ENCODE measurements around the gene LEMD3.

The LEMD3 gene

DNA sequence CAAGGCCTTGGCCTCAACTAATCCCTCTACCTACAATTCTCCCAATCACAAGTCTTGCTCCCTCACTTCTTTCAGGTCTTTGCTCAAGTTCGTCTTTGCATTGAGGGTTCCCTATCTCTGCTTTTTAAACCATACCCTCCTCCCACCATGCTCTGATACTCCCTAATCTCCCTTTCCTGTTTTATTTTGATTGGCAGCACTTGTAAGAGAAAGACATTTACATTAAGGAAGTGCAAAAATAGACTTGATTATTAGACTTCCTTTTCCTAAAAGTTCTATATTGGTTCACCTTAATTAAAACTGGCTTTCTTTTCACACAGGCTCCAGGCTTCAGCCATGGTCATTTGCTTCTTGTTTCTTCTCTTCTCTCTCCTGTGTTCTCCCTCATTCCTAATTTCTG is 30.0 kb upstream of the LEMD3 start:
- no peak overlapping the region for H3K27ac ChIP-seq (ENCODE audit: insufficient read depth, low read depth, low read length, poor library complexity, severe bottlenecking)
- peaks cover 7% of the 10 kb centered on the region for H3K27me3 ChIP-seq (ENCODE audit: control insufficient read depth, insufficient read depth, low read length, poor library complexity, severe bottlenecking)
- WGBS, 2 experiments = 89 to 96% methylated on average over 1 of the region's 1 CpG
- H3K36me3 ChIP-seq (ENCODE audit: control insufficient read depth, insufficient read depth, low read length) = no peaks in the 10 kb centered on the region
- no peaks in the 10 kb centered on the region for H3K9me3 ChIP-seq (ENCODE audit: control insufficient read depth, low read length)
- H3K4me3 ChIP-seq (ENCODE audit: insufficient read depth, low read depth, low read length) = no peak overlapping the region
- no peaks in the 10 kb centered on the region for H3K4me1 ChIP-seq (ENCODE audit: control insufficient read depth, insufficient read depth, low read length)

DNA sequence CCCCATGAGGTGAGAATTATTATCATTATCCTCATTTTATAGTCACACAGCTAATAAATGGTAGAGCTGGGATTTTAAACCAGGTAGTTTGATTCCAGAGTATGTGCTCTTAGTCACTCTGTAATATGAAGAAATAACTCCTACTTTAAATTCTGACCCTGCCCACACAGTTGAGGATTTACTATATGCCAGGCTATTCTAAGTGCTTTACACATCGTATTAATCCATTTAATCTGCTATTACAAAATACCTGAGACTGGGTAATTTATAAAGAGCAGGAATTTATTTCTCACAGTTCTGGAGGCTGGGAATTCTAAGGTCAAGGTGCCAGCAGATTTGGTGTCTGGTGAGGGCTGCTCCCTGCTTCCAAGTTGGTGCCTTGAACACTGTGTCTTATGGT is 28.6 kb upstream of the LEMD3 start:
- Histone ChIP-seq H3K27me3 (ENCODE audit: control insufficient read depth, insufficient read depth, low read length, poor library complexity, severe bottlenecking) (peaks cover 7% of the 10 kb centered on the region), H3K27ac (ENCODE audit: insufficient read depth, low read depth, low read length, poor library complexity, severe bottlenecking) (no peak overlapping the region), H3K4me3 (ENCODE audit: insufficient read depth, low read depth, low read length) (no peak overlapping the region), H3K36me3 (ENCODE audit: control insufficient read depth, insufficient read depth, low read length) (no peaks in the 10 kb centered on the region), H3K4me1 (ENCODE audit: control insufficient read depth, insufficient read depth, low read length) (no peaks in the 10 kb centered on the region), H3K9me3 (ENCODE audit: control insufficient read depth, low read length) (no peaks in the 10 kb centered on the region)
- WGBS, 2 experiments = no CpG with 5 or more reads among the region's 1 CpG

DNA sequence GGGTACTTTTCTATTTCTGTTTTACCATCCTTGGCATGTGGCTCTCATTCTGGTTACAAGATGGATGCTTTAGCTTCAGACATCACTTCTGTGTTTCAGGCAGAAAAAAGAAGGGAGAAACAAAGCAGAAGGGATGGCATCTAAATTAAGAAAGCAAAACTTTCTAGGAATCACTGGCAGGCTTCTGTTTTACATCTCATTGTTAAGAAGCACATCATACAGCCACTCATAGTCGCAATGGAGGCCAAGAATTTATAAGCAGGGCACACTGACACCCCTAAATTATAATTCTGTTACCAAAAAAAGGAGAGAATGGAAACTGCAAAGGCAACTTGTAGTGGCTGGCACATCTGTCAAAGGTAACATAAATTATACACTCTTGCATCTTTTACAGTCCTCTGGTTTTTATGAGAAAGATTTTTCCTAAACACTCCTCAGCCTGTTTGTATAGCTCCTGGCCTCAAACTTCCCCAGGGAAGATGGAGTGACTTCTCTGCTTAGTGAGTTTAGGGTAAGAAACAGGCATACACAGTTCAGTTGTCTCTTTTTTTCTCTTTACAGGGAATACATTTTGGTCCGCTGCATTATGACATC is 22.0 kb upstream of the LEMD3 start:
- WGBS, 2 experiments = 93 to 98% methylated on average over 2 of the region's 2 CpGs
- Histone ChIP-seq H3K36me3 (ENCODE audit: control insufficient read depth, insufficient read depth, low read length) (no peaks in the 10 kb centered on the region), H3K27me3 (ENCODE audit: control insufficient read depth, insufficient read depth, low read length, poor library complexity, severe bottlenecking) (no peaks in the 10 kb centered on the region)

DNA sequence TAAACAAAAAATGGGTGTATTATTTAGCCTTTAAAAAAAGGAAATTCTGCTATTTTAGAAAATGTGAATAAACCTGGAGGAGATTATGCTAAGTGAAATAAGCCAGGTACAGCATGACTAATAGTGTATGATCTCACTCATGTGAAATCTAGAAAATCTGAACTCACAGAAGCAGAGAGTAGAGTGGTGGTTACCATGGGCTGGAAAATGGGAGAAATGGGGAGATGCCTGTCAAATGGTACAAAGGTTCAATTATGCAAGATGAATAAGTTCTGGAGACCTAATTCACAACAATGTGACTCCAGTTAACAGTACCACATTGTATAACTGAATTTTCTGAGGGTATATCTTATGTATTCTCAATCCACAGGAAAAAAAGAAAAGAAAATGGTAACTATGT is 17.4 kb upstream of the LEMD3 start:
- Histone ChIP-seq H3K27me3 (ENCODE audit: control insufficient read depth, insufficient read depth, low read length, poor library complexity, severe bottlenecking) (no peaks in the 10 kb centered on the region), H3K27ac (ENCODE audit: insufficient read depth, low read depth, low read length, poor library complexity, severe bottlenecking) (no peak overlapping the region), H3K36me3 (ENCODE audit: control insufficient read depth, insufficient read depth, low read length) (no peaks in the 10 kb centered on the region), H3K9me3 (ENCODE audit: control insufficient read depth, low read length) (no peaks in the 10 kb centered on the region), H3K4me1 (ENCODE audit: control insufficient read depth, insufficient read depth, low read length) (no peaks in the 10 kb centered on the region), H3K4me3 (ENCODE audit: insufficient read depth, low read depth, low read length) (no peak overlapping the region)

More for the DNA sequence above, 22.0 kb upstream of the LEMD3 start:
- no peak overlapping the region for H3K27ac ChIP-seq (ENCODE audit: insufficient read depth, low read depth, low read length, poor library complexity, severe bottlenecking)
- no peaks in the 10 kb centered on the region for H3K9me3 ChIP-seq (ENCODE audit: control insufficient read depth, low read length)
- no peaks in the 10 kb centered on the region for H3K4me1 ChIP-seq (ENCODE audit: control insufficient read depth, insufficient read depth, low read length)
- H3K4me3 ChIP-seq (ENCODE audit: insufficient read depth, low read depth, low read length) = no peak overlapping the region

DNA sequence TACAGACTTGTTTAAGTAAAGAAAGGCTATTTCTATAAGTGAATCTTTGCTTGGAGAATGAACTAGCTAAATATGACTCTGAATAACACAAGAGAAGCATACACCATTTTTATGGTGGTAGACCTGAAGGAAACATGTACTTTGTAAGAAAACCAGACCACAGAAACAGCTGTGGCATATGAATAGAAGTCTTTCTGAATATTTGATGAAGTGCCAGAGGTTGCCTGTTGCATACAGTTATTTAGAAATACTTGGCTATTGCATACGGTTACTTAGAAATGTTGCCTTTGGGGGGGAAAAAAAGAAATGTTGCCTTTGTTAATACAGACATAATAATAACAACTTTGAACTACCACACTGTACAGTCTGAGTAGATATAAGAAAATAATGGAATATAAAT is 16.8 kb upstream of the LEMD3 start:
- WGBS, 2 experiments = 86 to 100% methylated on average over 1 of the region's 1 CpG
- Histone ChIP-seq H3K4me1 (ENCODE audit: control insufficient read depth, insufficient read depth, low read length) (no peaks in the 10 kb centered on the region), H3K27me3 (ENCODE audit: control insufficient read depth, insufficient read depth, low read length, poor library complexity, severe bottlenecking) (no peaks in the 10 kb centered on the region), H3K9me3 (ENCODE audit: control insufficient read depth, low read length) (no peaks in the 10 kb centered on the region), H3K4me3 (ENCODE audit: insufficient read depth, low read depth, low read length) (no peak overlapping the region), H3K36me3 (ENCODE audit: control insufficient read depth, insufficient read depth, low read length) (no peaks in the 10 kb centered on the region), H3K27ac (ENCODE audit: insufficient read depth, low read depth, low read length, poor library complexity, severe bottlenecking) (no peak overlapping the region)

DNA sequence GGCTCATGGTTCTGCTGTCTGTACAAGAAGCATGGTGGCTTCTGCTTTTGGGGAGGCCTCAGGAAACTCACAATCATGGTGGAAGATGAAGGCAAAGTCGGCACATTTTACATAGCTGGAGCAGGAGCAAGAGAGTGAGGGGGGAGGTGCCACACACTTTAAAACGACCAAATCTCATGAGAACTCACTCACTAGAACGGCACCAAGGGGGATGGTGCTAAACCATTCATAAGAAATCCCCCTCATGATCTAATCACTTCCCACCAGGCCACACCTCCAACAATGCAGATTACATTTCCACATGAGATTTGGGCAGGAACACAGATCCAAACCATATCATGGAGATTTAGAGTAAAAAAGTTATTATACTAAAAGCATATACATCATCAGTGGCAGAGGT is 13.6 kb upstream of the LEMD3 start:
- Histone ChIP-seq H3K36me3 (ENCODE audit: control insufficient read depth, insufficient read depth, low read length) (no peaks in the 10 kb centered on the region), H3K4me1 (ENCODE audit: control insufficient read depth, insufficient read depth, low read length) (no peaks in the 10 kb centered on the region), H3K4me3 (ENCODE audit: insufficient read depth, low read depth, low read length) (no peak overlapping the region), H3K27me3 (ENCODE audit: control insufficient read depth, insufficient read depth, low read length, poor library complexity, severe bottlenecking) (peaks cover 2% of the 10 kb centered on the region), H3K27ac (ENCODE audit: insufficient read depth, low read depth, low read length, poor library complexity, severe bottlenecking) (no peak overlapping the region), H3K9me3 (ENCODE audit: control insufficient read depth, low read length) (no peaks in the 10 kb centered on the region)
- 75 to 78% methylated on average over 3 of the region's 3 CpGs for WGBS, 2 experiments

DNA sequence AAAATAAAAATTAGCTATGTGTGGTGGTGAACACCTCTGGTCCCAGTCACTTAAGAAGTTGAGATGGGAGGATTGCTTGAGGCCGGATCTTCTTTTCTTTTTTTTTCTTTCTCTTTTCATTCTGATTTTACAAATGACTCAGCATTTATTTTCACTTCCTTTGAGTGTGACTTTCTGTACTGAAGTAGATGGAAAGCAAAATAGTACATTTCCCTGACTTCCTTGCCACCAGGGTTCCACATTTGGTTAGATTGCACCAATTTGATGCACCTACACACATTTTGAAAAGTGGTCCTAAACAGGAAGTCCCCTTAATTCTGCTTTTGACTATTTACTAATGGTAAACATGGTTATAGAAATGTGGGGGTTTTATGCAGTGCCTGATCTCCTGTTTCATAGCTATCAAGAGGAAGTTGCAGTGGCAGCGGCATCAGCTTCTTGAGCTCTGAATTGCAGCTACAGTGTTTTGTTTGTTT is 13.0 kb upstream of the LEMD3 start:
- WGBS, 2 experiments = 93 to 96% methylated on average over 1 of the region's 2 CpGs
- no peak overlapping the region for H3K27ac ChIP-seq (ENCODE audit: insufficient read depth, low read depth, low read length, poor library complexity, severe bottlenecking)
- H3K36me3 ChIP-seq (ENCODE audit: control insufficient read depth, insufficient read depth, low read length) = no peaks in the 10 kb centered on the region
- peaks cover 3% of the 10 kb centered on the region for H3K27me3 ChIP-seq (ENCODE audit: control insufficient read depth, insufficient read depth, low read length, poor library complexity, severe bottlenecking)
- H3K9me3 ChIP-seq (ENCODE audit: control insufficient read depth, low read length) = no peaks in the 10 kb centered on the region
- no peak overlapping the region for H3K4me3 ChIP-seq (ENCODE audit: insufficient read depth, low read depth, low read length)
- H3K4me1 ChIP-seq (ENCODE audit: control insufficient read depth, insufficient read depth, low read length) = no peaks in the 10 kb centered on the region

DNA sequence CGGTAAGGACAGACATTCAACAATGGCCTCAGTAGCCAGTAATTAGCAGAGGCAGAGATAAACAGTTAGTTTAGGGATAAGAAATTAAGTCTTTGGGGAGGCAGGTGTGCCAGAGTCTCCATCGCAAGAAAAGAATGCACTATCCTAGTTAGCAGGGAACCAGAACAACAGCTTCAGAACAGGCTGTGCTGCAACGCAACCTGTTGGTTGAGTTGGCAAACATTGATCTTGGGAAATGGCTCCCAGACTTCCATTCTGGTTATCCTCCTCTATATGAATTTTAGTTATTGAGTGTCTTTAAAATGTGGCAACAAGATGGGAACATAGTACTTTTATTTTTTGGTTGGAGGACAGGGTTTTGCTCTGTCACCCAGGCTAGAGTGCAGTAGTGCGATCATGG is 12.3 kb upstream of the LEMD3 start:
- H3K9me3 ChIP-seq (ENCODE audit: control insufficient read depth, low read length) = no peaks in the 10 kb centered on the region
- H3K27me3 ChIP-seq (ENCODE audit: control insufficient read depth, insufficient read depth, low read length, poor library complexity, severe bottlenecking) = peaks cover 3% of the 10 kb centered on the region
- H3K27ac ChIP-seq (ENCODE audit: insufficient read depth, low read depth, low read length, poor library complexity, severe bottlenecking) = no peak overlapping the region
- 89 to 95% methylated on average over 4 of the region's 4 CpGs for WGBS, 2 experiments
- H3K4me1 ChIP-seq (ENCODE audit: control insufficient read depth, insufficient read depth, low read length) = no peaks in the 10 kb centered on the region
- no peaks in the 10 kb centered on the region for H3K36me3 ChIP-seq (ENCODE audit: control insufficient read depth, insufficient read depth, low read length)
- no peak overlapping the region for H3K4me3 ChIP-seq (ENCODE audit: insufficient read depth, low read depth, low read length)

DNA sequence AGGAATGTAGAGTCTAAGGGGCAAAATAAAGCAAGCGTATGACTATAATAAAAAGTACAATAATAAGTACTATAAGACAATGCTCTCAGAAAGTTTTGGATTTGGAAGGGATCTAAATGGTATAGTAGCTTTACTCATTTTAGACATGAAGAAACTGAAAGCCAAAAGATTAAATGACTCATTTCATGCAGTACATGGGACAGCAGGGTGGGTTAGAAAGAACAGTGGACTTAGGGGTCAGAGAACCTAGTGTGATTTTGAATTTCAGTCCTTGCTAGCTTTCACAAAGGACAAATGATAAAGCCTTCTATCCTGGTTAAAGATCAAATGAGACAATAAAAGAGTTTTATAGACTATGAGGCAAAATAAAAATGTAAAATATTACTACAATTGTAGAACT is 6.8 kb upstream of the LEMD3 start:
- no CpG with 5 or more reads among the region's 1 CpG for WGBS, 2 experiments
- no peak overlapping the region for H3K27ac ChIP-seq (ENCODE audit: insufficient read depth, low read depth, low read length, poor library complexity, severe bottlenecking)
- H3K27me3 ChIP-seq (ENCODE audit: control insufficient read depth, insufficient read depth, low read length, poor library complexity, severe bottlenecking) = peaks cover 9% of the 10 kb centered on the region
- H3K4me3 ChIP-seq (ENCODE audit: insufficient read depth, low read depth, low read length) = no peak overlapping the region
- H3K9me3 ChIP-seq (ENCODE audit: control insufficient read depth, low read length) = no peaks in the 10 kb centered on the region
- H3K4me1 ChIP-seq (ENCODE audit: control insufficient read depth, insufficient read depth, low read length) = no peaks in the 10 kb centered on the region
- no peaks in the 10 kb centered on the region for H3K36me3 ChIP-seq (ENCODE audit: control insufficient read depth, insufficient read depth, low read length)

DNA sequence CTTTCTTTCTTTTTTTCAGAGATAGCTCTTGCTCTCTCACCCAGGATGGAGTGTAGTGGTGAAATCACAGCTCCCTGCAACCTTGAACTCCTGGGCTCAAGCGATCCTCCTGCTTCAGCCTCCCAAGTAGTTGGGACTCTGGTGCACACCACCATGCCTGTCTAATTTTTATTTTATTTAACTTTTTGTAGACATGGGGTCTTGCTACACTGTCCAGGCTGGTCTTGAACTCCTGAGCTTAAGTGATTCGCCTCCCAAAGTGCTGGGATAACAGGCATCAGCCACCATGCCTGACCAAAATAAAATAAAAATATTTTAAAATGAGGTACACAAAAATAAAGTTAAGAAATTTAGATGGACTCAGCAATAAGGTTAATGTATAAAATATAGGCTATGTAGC is 5.1 kb upstream of the LEMD3 start:
- Histone ChIP-seq H3K4me3 (ENCODE audit: insufficient read depth, low read depth, low read length) (no peak overlapping the region), H3K9me3 (ENCODE audit: control insufficient read depth, low read length) (no peaks in the 10 kb centered on the region), H3K27ac (ENCODE audit: insufficient read depth, low read depth, low read length, poor library complexity, severe bottlenecking) (no peak overlapping the region), H3K27me3 (ENCODE audit: control insufficient read depth, insufficient read depth, low read length, poor library complexity, severe bottlenecking) (peaks cover 23% of the 10 kb centered on the region), H3K36me3 (ENCODE audit: control insufficient read depth, insufficient read depth, low read length) (no peaks in the 10 kb centered on the region), H3K4me1 (ENCODE audit: control insufficient read depth, insufficient read depth, low read length) (peaks cover 4% of the 10 kb centered on the region)
- WGBS, 2 experiments = 89 to 100% methylated on average over 1 to 2 of the region's 2 CpGs

DNA sequence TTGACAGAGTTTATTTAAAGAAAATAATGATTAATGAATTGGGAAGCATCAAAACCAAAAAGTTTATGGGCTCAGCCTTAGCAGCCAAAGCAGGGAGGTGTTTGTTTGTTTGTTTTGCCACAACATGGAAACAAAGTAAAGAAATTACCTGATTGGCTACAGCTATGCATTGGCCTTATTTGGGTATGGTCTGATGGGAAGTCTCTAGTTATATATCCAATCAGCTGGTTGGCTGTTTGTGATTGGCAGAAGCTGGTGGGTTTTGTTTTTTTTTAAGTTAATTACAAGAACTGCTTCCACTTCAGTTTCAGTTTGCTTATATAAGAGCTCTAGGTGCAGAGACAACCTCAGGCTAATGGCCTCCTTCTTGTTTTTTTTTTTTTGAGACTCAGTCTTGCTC is 4.6 kb upstream of the LEMD3 start:
- H3K36me3 ChIP-seq (ENCODE audit: control insufficient read depth, insufficient read depth, low read length) = no peaks in the 10 kb centered on the region
- no peak overlapping the region for H3K27ac ChIP-seq (ENCODE audit: insufficient read depth, low read depth, low read length, poor library complexity, severe bottlenecking)
- H3K27me3 ChIP-seq (ENCODE audit: control insufficient read depth, insufficient read depth, low read length, poor library complexity, severe bottlenecking) = peaks cover 25% of the 10 kb centered on the region
- no peak overlapping the region for H3K4me3 ChIP-seq (ENCODE audit: insufficient read depth, low read depth, low read length)
- H3K9me3 ChIP-seq (ENCODE audit: control insufficient read depth, low read length) = no peaks in the 10 kb centered on the region
- H3K4me1 ChIP-seq (ENCODE audit: control insufficient read depth, insufficient read depth, low read length) = peaks cover 4% of the 10 kb centered on the region

All from ectodermal cell (in vitro differentiated cells).